ENCODE data around the gene DHRS7B. TPM values are rescaled to one million over a fixed set of nuclear protein-coding genes. Genes with fewer than 3 reads are reported as not detected.
A peak's percentile ranks its signal among the peaks of the same experiment; 100 is the strongest.

The DHRS7B gene
- total and polyA plus RNA-seq, 9 of the 15 experiments (the other 6 are each of a cell fraction or from before 2014, with no cell fraction given): 8.0 to 30.7 (median 14.8) TPM

DNA sequence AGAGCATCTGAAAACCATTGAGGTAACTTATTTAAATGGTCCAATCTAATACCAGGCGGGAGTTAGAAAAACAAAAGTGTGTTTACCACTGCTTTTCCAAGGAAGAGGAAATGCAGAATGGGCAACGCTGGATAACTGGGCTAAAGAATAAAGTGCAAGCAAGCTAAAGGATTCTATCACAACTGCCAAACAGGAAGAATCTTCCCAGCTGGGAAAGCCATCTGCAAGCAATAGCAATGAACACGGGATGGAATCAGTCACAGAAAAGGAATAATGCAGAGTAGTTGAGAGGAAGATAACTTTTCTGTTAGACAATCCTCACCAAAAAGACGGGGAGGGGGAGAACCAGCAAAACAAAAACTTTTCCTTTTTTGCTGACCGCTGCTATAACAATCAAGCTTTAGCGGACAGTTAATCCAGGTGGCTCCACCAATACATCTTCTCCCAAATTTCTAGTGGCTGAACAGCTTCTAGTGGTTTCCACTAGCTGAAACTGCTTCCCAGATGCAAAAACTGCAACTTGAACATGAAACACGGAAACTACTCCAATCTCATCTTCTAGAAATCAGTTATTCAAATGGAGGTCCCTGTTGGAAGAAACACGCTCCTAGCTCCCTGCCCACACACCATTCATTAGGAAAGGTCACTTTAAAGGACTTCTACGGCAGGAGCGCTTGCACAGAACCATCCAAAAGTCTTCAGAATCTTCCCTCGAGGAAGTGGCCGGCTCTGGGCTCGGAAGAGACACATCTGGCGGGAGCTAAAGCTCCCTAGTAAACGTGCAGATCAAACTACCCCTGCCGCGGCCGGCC is 86.3 kb downstream of the DHRS7B start:
- Histone ChIP-seq H3K27ac (ENCODE audit: extremely low read depth, low read depth, low read length) (peak overlapping the region; percentile 98), H3K9ac (ENCODE audit: insufficient read depth in 1 of 2, low read depth in 2 of 2, low read length in 2 of 2) (peak overlapping the region; percentile 97 to 99), H3K4me2 (ENCODE audit: insufficient read depth, low read length) (peak overlapping the region; percentile 94), H4K20me1 (replicated peaks; ENCODE audit: control insufficient read depth, insufficient read depth, low read length) (peaks cover 15% of the 10 kb centered on the region), H2AFZ (ENCODE audit: low read depth, low read length) (no peak overlapping the region), H3K79me2 (ENCODE audit: control insufficient read depth, insufficient read depth, low read length) (peaks cover 95% of the 10 kb centered on the region), H3K4me1 (replicated peaks in 1 of 2; ENCODE audit: control insufficient read depth in 2 of 2, insufficient read depth in 2 of 2, low read length in 2 of 2) (peaks cover 20 to 30% of the 10 kb centered on the region in 2 experiments; a peak in 4 of 5 replicates), H3K4me3 (peak overlapping the region; percentile 96), H3K36me3 (ENCODE audit: control insufficient read depth, insufficient read depth, low read length) (peaks cover 56% of the 10 kb centered on the region), H3K9me1 (ENCODE audit: control insufficient read depth, insufficient read depth, low read length) (no peaks in the 10 kb centered on the region), H3K9me3 (replicated peaks; ENCODE audit: control insufficient read depth, insufficient read depth, low read depth, low read length) (no peaks in the 10 kb centered on the region), H3K27me3 (ENCODE audit: control insufficient read depth in 2 of 2, insufficient read depth in 2 of 2, low read length in 2 of 2) (no peaks in the 10 kb centered on the region)
- DNase-seq (ENCODE audit: extremely low read depth in 1 of 4, low spot score in 3 of 4): no peak
- peak; percentile 15 for FAIRE-seq
- CTCF ChIA-PET (ENCODE audit: low intra/inter-chr PET ratio): no interaction called here
- intact Hi-C loops (cut with micrococcal nuclease) (no loop called here), in situ Hi-C loops (cut with MboI) (no loop called here)
- 2% methylated on average over 15 of the region's 18 CpGs for WGBS (ENCODE audit: insufficient coverage, low coverage, missing lambda C conversion rate)
- POLR2A ChIA-PET: interaction anchor here (0.8 to 5.1 kb wide), 5 partner anchors 12 to 170 kb away, joined by 3 to 22 read pairs (median 3); partner anchors contain the start of gene USP22
- no peak for ATAC-seq
- TSS peak; percentile 52 for BruUV-seq (replicated peaks)
- TF ChIP-seq SMARCE1 (IDR thresholded peaks at IDR 0.05): no peak
- TF ChIP-seq, protein P1, sequence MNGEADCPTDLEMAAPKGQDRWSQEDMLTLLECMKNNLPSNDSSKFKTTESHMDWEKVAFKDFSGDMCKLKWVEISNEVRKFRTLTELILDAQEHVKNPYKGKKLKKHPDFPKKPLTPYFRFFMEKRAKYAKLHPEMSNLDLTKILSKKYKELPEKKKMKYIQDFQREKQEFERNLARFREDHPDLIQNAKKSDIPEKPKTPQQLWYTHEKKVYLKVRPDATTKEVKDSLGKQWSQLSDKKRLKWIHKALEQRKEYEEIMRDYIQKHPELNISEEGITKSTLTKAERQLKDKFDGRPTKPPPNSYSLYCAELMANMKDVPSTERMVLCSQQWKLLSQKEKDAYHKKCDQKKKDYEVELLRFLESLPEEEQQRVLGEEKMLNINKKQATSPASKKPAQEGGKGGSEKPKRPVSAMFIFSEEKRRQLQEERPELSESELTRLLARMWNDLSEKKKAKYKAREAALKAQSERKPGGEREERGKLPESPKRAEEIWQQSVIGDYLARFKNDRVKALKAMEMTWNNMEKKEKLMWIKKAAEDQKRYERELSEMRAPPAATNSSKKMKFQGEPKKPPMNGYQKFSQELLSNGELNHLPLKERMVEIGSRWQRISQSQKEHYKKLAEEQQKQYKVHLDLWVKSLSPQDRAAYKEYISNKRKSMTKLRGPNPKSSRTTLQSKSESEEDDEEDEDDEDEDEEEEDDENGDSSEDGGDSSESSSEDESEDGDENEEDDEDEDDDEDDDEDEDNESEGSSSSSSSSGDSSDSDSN (IDR thresholded peaks at IDR 0.05; ENCODE audit: borderline replicate concordance in 1 of 2, low read depth in 2 of 2, low read length in 2 of 2): 0 out of 4 replicates have a peak, but pooled peaks of 1 of the 2 experiments have one; percentile 6
- TF ChIP-seq GABPA (tag; conservative IDR thresholded peaks at IDR 0.05; ENCODE audit: low read depth): no peak
- TF ChIP-seq CBFA2T2 (conservative IDR thresholded peaks at IDR 0.05): no peak
- no peak for TF ChIP-seq TAF9B (IDR thresholded peaks at IDR 0.05; ENCODE audit: partially characterized antibody)
- TF ChIP-seq ZNF316 (IDR thresholded peaks at IDR 0.05): peak; percentile 49; the same call in 1 of the 2 replicates
- 0 out of 4 replicates have a peak, but pooled peaks of 1 of the 2 experiments have one; percentile 12 for TF ChIP-seq SIN3A (IDR thresholded peaks at IDR 0.05; ENCODE audit: borderline replicate concordance in 2 of 2, control insufficient read depth in 1 of 2, low read depth in 2 of 2, low read length in 2 of 2)
